Osteoblast (primary cell): ENCODE measurements around the gene TUT1. TPM values are rescaled to one million over a fixed set of nuclear protein-coding genes. Genes with fewer than 3 reads are reported as not detected.
"Not testable (repeated sequence)": the region's sequence is repeated elsewhere in the genome, so short reads cannot be mapped to it uniquely, and the experiment has no call there.

ENCODE experiments used
- DNase-seq: peaks from one replicate; pipeline ENCODE4 v3.0.0; 2011; ENCODE audit warnings: low spot score, mixed read lengths; ENCODE audit not compliant: insufficient read length; ENCODE audit errors: missing footprints
- H2AFZ ChIP-seq: 2 replicates; pipeline ENCODE4 v1.6.0; 2011; ENCODE audit warnings: mild to moderate bottlenecking, low read length
- H3K27ac ChIP-seq: 2 replicates; pipeline ENCODE4 v1.5.1; 2011; ENCODE audit warnings: mild to moderate bottlenecking, low read depth, low read length, moderate library complexity
- H3K27me3 ChIP-seq: 2 replicates; pipeline ENCODE4 v1.6.0; 2012; ENCODE audit warnings: mild to moderate bottlenecking, control low read depth, inconsistent platforms, low read length, moderate library complexity; ENCODE audit not compliant: insufficient read depth
- H3K36me3 ChIP-seq: 2 replicates; pipeline ENCODE4 v1.5.1; 2011; ENCODE audit warnings: mild to moderate bottlenecking, low read length, control low read depth, moderate library complexity; ENCODE audit not compliant: insufficient read depth
- H3K4me1 ChIP-seq: 2 replicates; pipeline ENCODE4 v1.5.1; 2011; ENCODE audit warnings: mild to moderate bottlenecking, low read length, control low read depth, moderate library complexity; ENCODE audit not compliant: insufficient read depth
- H3K4me2 ChIP-seq: 2 replicates; pipeline ENCODE4 v1.6.0; 2011; ENCODE audit warnings: mild to moderate bottlenecking, low read length; ENCODE audit not compliant: insufficient read depth
- H3K4me3 ChIP-seq: fragments of 200-600 bp; sonication (generic); 3 replicates; pipeline ENCODE4 v1.5.1; 2012; ENCODE audit warnings: mild to moderate bottlenecking, low read length, inconsistent platforms; ENCODE audit not compliant: insufficient read depth
- H3K79me2 ChIP-seq: 2 replicates; pipeline ENCODE4 v1.6.0; 2012; ENCODE audit warnings: mild to moderate bottlenecking, low read length, control low read depth, inconsistent platforms; ENCODE audit not compliant: insufficient read depth
- H3K9me3 ChIP-seq: 2 replicates; pipeline ENCODE4 v1.5.1; 2011; ENCODE audit warnings: low read depth, low read length, control low read depth
- H4K20me1 ChIP-seq: 2 replicates; pipeline ENCODE4 v1.6.0; 2012; ENCODE audit warnings: mild to moderate bottlenecking, low read length, control low read depth; ENCODE audit not compliant: insufficient read depth
- CTCF ChIP-seq: IDR thresholded peaks from 2 replicates; pipeline ENCODE4 v1.5.1; 2011; ENCODE audit warnings: mild to moderate bottlenecking, low read depth, low read length, moderate library complexity; ENCODE audit errors: extremely low read depth
- total RNA-seq: library from RNA; depleted of rRNA; stranded (reverse); fragments of >200 nt; gene quantifications from 2 replicates; pipeline ENCODE4 v1.2.3, GENCODE V29; 2012

The TUT1 gene
- total RNA-seq, 1 donor = 7.6 TPM

- H3K27me3 ChIP-seq = no peaks in the 10 kb centered on the region
- peaks cover 34% of the 10 kb centered on the region for H3K4me1 ChIP-seq
- TF ChIP-seq CTCF = peak; percentile 98
- no peaks in the 10 kb centered on the region for H3K9me3 ChIP-seq
- peaks cover 66% of the 10 kb centered on the region for H3K36me3 ChIP-seq
- H3K4me3 ChIP-seq = peak overlapping the region; percentile 33
- peak; percentile 97 for DNase-seq
- H3K79me2 ChIP-seq = peaks cover 33% of the 10 kb centered on the region
- H4K20me1 ChIP-seq = peaks cover 42% of the 10 kb centered on the region
- H2AFZ ChIP-seq = no peak overlapping the region
- peak overlapping the region; percentile 67 for H3K27ac ChIP-seq
- H3K4me2 ChIP-seq = peak overlapping the region; percentile 56
These were observed 30.7 kb downstream of the TUT1 start for GRCh38 chr11:62560566-62561103.

GRCh38 chr11:62559626-62560025 is 31.7 kb downstream of the TUT1 start:
- not testable (repeated sequence) for H3K9me3 ChIP-seq, H3K27me3 ChIP-seq, DNase-seq, H2AFZ ChIP-seq, H3K4me3 ChIP-seq, H3K4me2 ChIP-seq, H3K27ac ChIP-seq
- Histone ChIP-seq H3K79me2 (peaks cover 24% of the 10 kb centered on the region), H3K36me3 (peaks cover 58% of the 10 kb centered on the region), H4K20me1 (peaks cover 35% of the 10 kb centered on the region), H3K4me1 (peaks cover 44% of the 10 kb centered on the region)

- DNase-seq = peak; percentile 31
- peaks cover 48% of the 10 kb centered on the region for H3K4me1 ChIP-seq
These were observed 32.1 kb downstream of the TUT1 start for GRCh38 chr11:62559204-62559603.

GRCh38 chr11:62558669-62559068 is 32.7 kb downstream of the TUT1 start:
- no peak for TF ChIP-seq CTCF
- Histone ChIP-seq H3K27ac (no peak overlapping the region), H3K4me2 (no peak overlapping the region), H2AFZ (no peak overlapping the region), H3K4me1 (peaks cover 53% of the 10 kb centered on the region), H4K20me1 (peaks cover 35% of the 10 kb centered on the region), H3K9me3 (no peaks in the 10 kb centered on the region), H3K36me3 (peaks cover 54% of the 10 kb centered on the region), H3K27me3 (no peaks in the 10 kb centered on the region), H3K79me2 (peaks cover 20% of the 10 kb centered on the region), H3K4me3 (no peak overlapping the region)
- peak; percentile 4 for DNase-seq

More at GRCh38 chr11:62559204-62559603, 32.1 kb downstream of the TUT1 start:
- no peak overlapping the region for H3K4me3 ChIP-seq
- H3K36me3 ChIP-seq = peaks cover 58% of the 10 kb centered on the region
- peaks cover 36% of the 10 kb centered on the region for H4K20me1 ChIP-seq
- H3K9me3 ChIP-seq = no peaks in the 10 kb centered on the region
- no peaks in the 10 kb centered on the region for H3K27me3 ChIP-seq
- no peak overlapping the region for H3K4me2 ChIP-seq
- H2AFZ ChIP-seq = no peak overlapping the region
- H3K79me2 ChIP-seq = peaks cover 24% of the 10 kb centered on the region
- no peak for TF ChIP-seq CTCF
- no peak overlapping the region for H3K27ac ChIP-seq
